Measurements from ENCODE around the gene PEBP1. TPM values are rescaled to one million over a fixed set of nuclear protein-coding genes. Genes with fewer than 3 reads are reported as not detected.
A peak's percentile ranks its signal among the peaks of the same experiment; 100 is the strongest.

Gene PEBP1
- total RNA-seq, 4 donors from 2014 or later = 166 to 237 (median 192) TPM

GRCh38 chr12:118107011-118107410, 28.9 kb upstream of the PEBP1 start:
- Histone ChIP-seq H3K36me3 (no peaks in the 10 kb centered on the region), H3K4me1 (peaks cover 5 to 39% (median 14%) of the 10 kb centered on the region in 3 donors), H3K27ac (peak overlapping the region in 2 of 4 donors; percentile 34 to 57), H3K9me3 (no peaks in the 10 kb centered on the region), H3K4me3 (no peak overlapping the region), H3K27me3 (no peaks in the 10 kb centered on the region)
- DNase-seq = no peak
- TF ChIP-seq POLR2A (IDR thresholded peaks at IDR 0.05) = no peak
- TF ChIP-seq CTCF (IDR thresholded peaks at IDR 0.05) = no peak
- intact Hi-C loops (cut with DNase I) = no loop called here
- WGBS, 2 donors = 72 to 85% methylated on average over 3 to 4 of the region's 4 CpGs

- peak overlapping the region in 1 of 4 donors; percentile 57 for H3K27ac ChIP-seq
- intact Hi-C loops (cut with DNase I) = no loop called here
- H3K36me3 ChIP-seq = no peaks in the 10 kb centered on the region
- TF ChIP-seq POLR2A (IDR thresholded peaks at IDR 0.05) (no peak), CTCF (IDR thresholded peaks at IDR 0.05) (no peak)
- no peaks in the 10 kb centered on the region for H3K27me3 ChIP-seq
- no peak for DNase-seq
- peaks cover 5 to 33% (median 7%) of the 10 kb centered on the region in 3 donors for H3K4me1 ChIP-seq
- H3K9me3 ChIP-seq = no peaks in the 10 kb centered on the region
- 89 to 93% methylated on average over 8 of the region's 8 CpGs for WGBS, 2 donors
- H3K4me3 ChIP-seq = no peak overlapping the region
Measured at GRCh38 chr12:118107694-118108093, 28.2 kb upstream of the PEBP1 start.

- Histone ChIP-seq H3K9me3 (no peaks in the 10 kb centered on the region), H3K27ac (no peak overlapping the region), H3K4me3 (no peak overlapping the region), H3K36me3 (no peaks in the 10 kb centered on the region), H3K27me3 (no peaks in the 10 kb centered on the region), H3K4me1 (peaks cover 4 to 22% (median 5%) of the 10 kb centered on the region in 3 donors)
- WGBS, 2 donors = 77 to 79% methylated on average over 1 of the region's 1 CpG
- no peak for DNase-seq
- intact Hi-C loops (cut with DNase I) = no loop called here
- TF ChIP-seq CTCF (IDR thresholded peaks at IDR 0.05) = no peak
- no peak for TF ChIP-seq POLR2A (IDR thresholded peaks at IDR 0.05)
Measured at GRCh38 chr12:118109088-118109487, 26.8 kb upstream of the PEBP1 start.

- intact Hi-C loops (cut with DNase I) = no loop called here
- 85 to 89% methylated on average over 7 to 9 of the region's 10 CpGs for WGBS, 2 donors
- H3K27me3 ChIP-seq = no peaks in the 10 kb centered on the region
- DNase-seq = no peak
- peaks cover 0 to 16% (median 0%) of the 10 kb centered on the region in 3 donors for H3K36me3 ChIP-seq
- peaks cover 0 to 11% (median 3%) of the 10 kb centered on the region in 3 donors for H3K4me1 ChIP-seq
- no peak for TF ChIP-seq POLR2A (IDR thresholded peaks at IDR 0.05)
- TF ChIP-seq CTCF (IDR thresholded peaks at IDR 0.05) = no peak
- H3K4me3 ChIP-seq = no peak overlapping the region
- no peak overlapping the region for H3K27ac ChIP-seq
- no peaks in the 10 kb centered on the region for H3K9me3 ChIP-seq
Measured at GRCh38 chr12:118119449-118119879, 16.5 kb upstream of the PEBP1 start.

GRCh38 chr12:118120579-118121363, 15.2 kb upstream of the PEBP1 start:
- Histone ChIP-seq H3K4me3 (no peak overlapping the region), H3K27ac (peak overlapping the region; percentile 4 to 54 (median 36)), H3K9me3 (no peaks in the 10 kb centered on the region), H3K36me3 (peaks cover 0 to 16% (median 0%) of the 10 kb centered on the region in 3 donors), H3K4me1 (peaks cover 0 to 11% (median 3%) of the 10 kb centered on the region in 3 donors), H3K27me3 (no peaks in the 10 kb centered on the region)
- intact Hi-C loops (cut with DNase I) = loop anchor here (5.0 kb wide), 1 partner anchor 257 kb away; the partner anchor contains the start of gene SUDS3
- peak in 5 of 6 experiments; percentile 20 to 81 (median 37) for TF ChIP-seq CTCF (IDR thresholded peaks at IDR 0.05)
- TF ChIP-seq POLR2A (IDR thresholded peaks at IDR 0.05) = no peak
- 26 to 32% methylated on average over 6 to 7 of the region's 8 CpGs for WGBS, 2 donors
- DNase-seq = peak; percentile 2
